Measurements from ENCODE around the gene FADS2.

The FADS2 gene

DNA sequence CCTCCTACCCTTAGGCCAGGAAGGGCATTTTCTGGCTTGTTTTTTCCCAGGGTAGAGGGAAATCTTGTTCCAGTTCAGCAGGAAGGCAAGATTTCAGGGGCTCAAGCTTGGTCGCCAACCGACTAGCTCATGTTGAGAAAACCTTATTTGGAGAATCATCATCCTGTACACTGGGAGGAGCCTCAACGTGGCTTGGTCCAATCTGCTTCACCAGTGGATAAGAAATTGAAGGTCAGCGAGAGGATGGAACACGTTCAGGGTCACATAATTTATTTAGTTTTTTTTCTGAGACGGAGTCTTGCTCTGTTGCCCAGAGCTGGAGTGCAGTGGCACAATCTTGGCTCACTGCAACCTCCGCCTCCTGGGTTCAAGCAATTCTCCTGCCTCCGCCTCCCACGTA lies 20.5 kb downstream of the FADS2 start:
- no peak overlapping the region for H3K4me3 ChIP-seq (ENCODE audit: low read depth, low read length)
- no peak for DNase-seq (ENCODE audit: low read depth)
- TF ChIP-seq MAX (IDR thresholded peaks at IDR 0.05; ENCODE audit: low read depth, low read length) (no peak), CTCF (IDR thresholded peaks at IDR 0.05; ENCODE audit: low read depth, low read length) (no peak)

GRCh38 chr11:61850687-61851086 lies 22.6 kb downstream of the FADS2 start:
- H3K4me3 ChIP-seq (ENCODE audit: low read depth, low read length): no peak overlapping the region
- TF ChIP-seq CTCF (IDR thresholded peaks at IDR 0.05; ENCODE audit: low read depth, low read length) (no peak), MYC (IDR thresholded peaks at IDR 0.05; ENCODE audit: low read depth, low read length) (no peak)
- DNase-seq (ENCODE audit: low read depth): no peak

DNA sequence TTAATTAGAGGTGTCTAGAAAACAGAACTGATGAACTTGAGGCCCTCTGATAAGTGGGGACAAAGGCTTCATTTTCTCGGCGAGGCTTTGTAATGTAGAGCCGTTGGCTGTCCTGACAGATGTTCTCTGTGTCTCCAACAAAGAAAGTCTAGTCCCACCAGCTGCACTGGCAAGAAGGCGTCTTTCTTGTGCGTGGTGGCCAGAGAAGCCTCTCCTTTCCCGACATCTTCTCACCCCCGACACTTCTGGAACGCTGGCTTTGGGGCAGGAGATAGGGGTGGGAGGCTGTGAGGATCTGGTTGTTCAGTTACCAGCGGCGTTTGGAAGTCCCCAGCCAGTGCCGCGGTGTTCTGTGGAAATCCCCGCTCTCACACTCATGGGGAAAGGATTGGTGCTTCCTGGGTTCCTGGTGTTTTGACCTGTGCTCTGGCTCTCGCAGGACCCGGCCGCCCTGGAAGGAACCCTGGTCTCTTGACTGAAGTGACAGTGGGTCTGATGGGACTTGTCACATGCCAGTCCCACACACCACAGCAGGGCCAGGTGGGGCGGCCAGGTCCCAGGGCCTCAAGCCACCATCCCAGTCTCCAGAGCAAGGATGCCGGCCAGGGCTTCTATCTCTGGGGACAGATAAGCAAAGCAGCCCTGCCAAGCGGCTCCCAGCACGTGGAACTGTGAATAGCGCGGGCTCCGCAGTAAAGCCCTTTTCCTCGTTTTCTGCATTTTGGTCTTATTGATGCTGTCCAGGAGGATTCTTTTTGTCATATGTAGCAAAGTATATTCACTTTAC lies 23.2 kb downstream of the FADS2 start:
- no peak for DNase-seq (ENCODE audit: low read depth)
- TF ChIP-seq CTCF (IDR thresholded peaks at IDR 0.05; ENCODE audit: low read depth, low read length) (no peak), MYC (IDR thresholded peaks at IDR 0.05; ENCODE audit: low read depth, low read length) (no peak), POLR2A (IDR thresholded peaks at IDR 0.05; ENCODE audit: extremely low read depth, insufficient read length) (no peak), MAX (IDR thresholded peaks at IDR 0.05; ENCODE audit: low read depth, low read length) (no peak)
- H3K4me3 ChIP-seq (ENCODE audit: low read depth, low read length): no peak overlapping the region

GRCh38 chr11:61851900-61852295 lies 23.8 kb downstream of the FADS2 start:
- H3K4me3 ChIP-seq (ENCODE audit: low read depth, low read length): no peak overlapping the region
- TF ChIP-seq POLR2A (IDR thresholded peaks at IDR 0.05; ENCODE audit: extremely low read depth, insufficient read length) (no peak), MYC (IDR thresholded peaks at IDR 0.05; ENCODE audit: low read depth, low read length) (no peak), MAX (IDR thresholded peaks at IDR 0.05; ENCODE audit: low read depth, low read length) (no peak), CTCF (IDR thresholded peaks at IDR 0.05; ENCODE audit: low read depth, low read length) (no peak)
- DNase-seq (ENCODE audit: low read depth): no peak

- TF ChIP-seq CTCF (IDR thresholded peaks at IDR 0.05; ENCODE audit: low read depth, low read length) (no peak), MAX (IDR thresholded peaks at IDR 0.05; ENCODE audit: low read depth, low read length) (no peak), MYC (IDR thresholded peaks at IDR 0.05; ENCODE audit: low read depth, low read length) (no peak), POLR2A (IDR thresholded peaks at IDR 0.05; ENCODE audit: extremely low read depth, insufficient read length) (no peak)
Observed at GRCh38 chr11:61853698-61854169, 25.6 kb downstream of the FADS2 start.

More at GRCh38 chr11:61853698-61854169, 25.6 kb downstream of the FADS2 start:
- H3K4me3 ChIP-seq (ENCODE audit: low read depth, low read length): no peak overlapping the region
- DNase-seq (ENCODE audit: low read depth): no peak

Data from NB4 (cell line).